ENCODE data around the gene CMTM8.

The CMTM8 gene

GRCh38 chr3:32280262-32280910, 41.9 kb downstream of the CMTM8 start:
- ATAC-seq (no peak), DNase-seq (no peak)

GRCh38 chr3:32281570-32282106, 43.2 kb downstream of the CMTM8 start:
- no peak for DNase-seq
- no peak for ATAC-seq

- DNase-seq (no peak), ATAC-seq (no peak)
Observed at GRCh38 chr3:32282578-32283154, 44.2 kb downstream of the CMTM8 start.

- ATAC-seq (no peak), DNase-seq (no peak)
Observed at GRCh38 chr3:32283304-32283703, 44.8 kb downstream of the CMTM8 start.

GRCh38 chr3:32284443-32285212, 46.1 kb downstream of the CMTM8 start:
- ATAC-seq (no peak), DNase-seq (no peak)

DNA sequence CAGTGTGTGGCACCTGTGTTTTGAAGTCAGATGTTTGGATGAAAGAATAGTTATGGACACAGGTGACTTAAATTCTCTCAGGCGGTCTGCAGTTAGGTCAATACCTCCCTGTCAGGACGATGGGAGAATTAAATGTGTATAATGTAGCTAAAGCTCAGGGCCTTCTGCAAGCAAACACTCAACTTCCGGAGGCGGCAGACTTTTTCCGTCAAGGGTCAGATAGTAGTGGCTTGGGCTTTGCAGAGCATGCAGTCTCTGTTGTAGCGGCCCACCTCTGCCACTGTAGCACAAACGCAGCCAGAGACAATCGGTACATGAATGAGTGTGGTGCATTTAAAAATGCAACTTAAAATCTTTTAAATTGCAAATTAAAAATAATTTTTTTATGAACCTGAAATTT, 47.4 kb downstream of the CMTM8 start:
- ATAC-seq (no peak), DNase-seq (peak; percentile 24)

DNA sequence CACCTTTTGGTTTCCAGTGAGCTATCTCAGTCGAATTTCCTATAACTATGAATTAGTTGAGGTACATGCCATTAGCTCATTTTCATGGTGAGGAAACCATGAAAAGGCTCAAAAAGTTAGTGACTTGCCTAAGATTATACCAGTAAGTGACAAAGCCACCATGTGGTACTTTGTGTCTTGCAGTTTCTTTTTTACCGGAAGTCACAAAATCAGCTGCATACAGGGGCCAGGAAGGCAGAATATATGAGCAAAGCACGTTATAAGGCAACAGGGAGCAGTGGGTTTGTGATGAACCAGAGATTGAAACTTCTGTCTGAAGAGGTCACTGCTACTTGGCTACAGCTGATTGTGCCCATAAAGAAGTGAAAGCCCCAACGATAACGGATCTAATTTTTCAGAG, 50.3 kb downstream of the CMTM8 start:
- DNase-seq (no peak), ATAC-seq (peak; percentile 63)

DNA sequence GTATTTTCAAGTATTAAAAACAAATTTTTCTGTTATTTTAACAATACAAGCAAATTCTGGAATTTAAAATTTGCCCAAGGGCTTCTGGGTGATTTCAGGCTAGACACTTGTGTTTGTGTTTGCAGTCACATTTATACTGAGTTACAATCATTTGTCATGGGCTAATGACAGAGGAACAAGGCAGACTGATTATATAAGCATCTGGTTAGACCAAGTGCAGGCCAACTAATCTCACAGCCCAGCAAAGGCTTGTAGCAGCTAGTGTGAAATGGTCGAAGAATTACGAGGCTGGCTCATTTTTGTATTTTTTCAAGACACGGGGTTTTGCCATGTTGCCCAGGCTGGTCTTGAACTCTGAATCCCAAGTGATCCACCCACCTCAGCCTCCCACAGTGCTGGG, 52.1 kb downstream of the CMTM8 start:
- no peak for DNase-seq
- ATAC-seq: no peak

DNA sequence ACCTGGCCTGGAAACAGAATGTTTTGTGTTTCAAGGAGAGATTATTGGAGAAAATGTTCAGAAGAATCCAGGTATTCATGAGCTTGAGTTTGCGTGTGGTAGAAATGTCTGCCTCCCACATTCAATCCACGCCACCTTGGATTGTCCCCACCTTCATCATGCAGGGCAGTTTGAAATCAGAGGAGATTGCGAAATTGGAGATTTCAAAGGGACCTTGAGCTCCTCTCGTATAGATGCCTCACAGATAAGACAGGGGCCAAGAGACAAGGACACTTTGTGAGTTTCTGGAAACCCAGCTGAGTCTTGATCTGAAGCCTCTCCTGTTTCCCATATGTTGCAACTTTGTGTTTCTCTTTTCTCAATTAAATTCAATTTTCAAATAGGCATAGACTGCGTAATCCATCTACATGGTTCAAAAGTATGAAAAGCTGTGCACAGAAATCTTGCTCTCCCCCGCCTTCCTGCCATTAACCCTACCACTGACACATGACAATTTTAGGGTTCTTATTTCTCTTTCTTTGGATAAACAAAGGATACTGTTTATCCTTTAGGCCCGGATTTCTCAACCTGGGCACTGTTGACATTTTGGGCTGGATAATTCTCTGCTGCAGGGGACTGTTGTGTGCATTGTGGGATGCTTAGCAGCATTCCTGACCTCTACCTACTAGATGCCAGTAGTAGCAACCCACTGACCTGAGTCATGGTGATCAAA, 53.8 kb downstream of the CMTM8 start:
- no peak for ATAC-seq
- no peak for DNase-seq

DNA sequence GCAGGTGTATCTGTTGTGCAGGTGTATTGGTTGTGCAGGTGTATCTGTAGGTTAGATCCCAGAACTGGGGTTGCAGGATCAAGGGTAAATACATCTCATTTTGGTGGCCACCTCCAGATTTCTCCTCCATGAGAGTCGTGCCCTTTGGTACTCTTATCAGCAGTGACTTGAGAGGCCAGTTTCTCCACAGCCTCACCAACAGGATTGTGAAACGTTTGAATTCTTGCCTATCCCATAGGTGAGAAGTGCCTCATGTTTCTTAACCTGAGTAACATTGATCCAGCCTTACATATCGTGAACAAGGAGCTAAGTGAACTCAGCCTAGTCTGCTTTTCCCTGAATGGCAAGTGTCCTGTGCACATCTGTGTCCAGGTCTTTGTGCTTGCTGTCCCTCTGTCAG, 55.4 kb downstream of the CMTM8 start:
- ATAC-seq (no peak), DNase-seq (no peak)

DNA sequence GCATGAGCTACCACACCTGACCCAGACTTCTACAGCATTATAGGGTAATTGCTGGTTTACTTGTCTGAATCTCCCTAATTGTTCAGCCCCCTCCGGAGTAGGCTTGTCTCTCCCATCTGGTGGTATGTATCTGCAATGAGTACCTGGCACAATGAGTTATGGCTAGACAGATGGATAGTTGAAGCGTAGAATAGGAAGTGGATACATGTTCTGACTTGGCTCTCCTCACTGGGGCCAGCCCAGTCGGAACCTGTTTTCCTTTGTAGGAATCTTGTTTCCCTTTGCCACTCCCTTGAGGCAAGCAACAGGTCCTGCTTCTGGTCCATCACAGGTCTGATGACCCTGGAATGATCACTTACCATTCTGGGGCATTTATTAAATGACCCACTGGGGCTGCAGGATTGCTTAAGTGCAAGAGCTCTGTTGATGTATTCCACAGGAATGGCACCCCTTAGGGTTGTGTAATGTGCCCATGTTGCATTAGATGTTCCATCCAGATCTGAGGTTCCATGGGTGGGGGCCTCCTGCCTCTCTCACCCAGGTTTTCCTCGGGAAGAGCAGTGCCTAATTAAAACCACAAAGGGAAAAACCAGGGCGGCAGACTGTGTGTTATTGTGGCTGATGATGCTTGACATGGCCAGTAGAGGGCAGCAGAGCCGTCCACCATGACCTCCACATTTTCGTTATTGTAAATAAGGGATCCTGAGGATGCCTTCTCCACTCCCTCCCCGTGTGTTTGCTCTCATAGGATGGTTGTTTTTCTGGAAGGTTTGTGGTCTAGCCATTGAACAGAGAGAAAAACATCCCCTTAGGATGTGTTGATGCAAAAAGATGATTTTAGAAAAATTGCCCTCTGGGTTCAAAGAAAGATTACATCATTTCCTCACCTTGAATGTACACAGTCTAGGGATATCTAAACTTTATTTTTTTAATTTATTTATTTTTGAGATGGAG, 58.0 kb downstream of the CMTM8 start:
- DNase-seq (peak; percentile 57), ATAC-seq (peak; percentile 69)

DNA sequence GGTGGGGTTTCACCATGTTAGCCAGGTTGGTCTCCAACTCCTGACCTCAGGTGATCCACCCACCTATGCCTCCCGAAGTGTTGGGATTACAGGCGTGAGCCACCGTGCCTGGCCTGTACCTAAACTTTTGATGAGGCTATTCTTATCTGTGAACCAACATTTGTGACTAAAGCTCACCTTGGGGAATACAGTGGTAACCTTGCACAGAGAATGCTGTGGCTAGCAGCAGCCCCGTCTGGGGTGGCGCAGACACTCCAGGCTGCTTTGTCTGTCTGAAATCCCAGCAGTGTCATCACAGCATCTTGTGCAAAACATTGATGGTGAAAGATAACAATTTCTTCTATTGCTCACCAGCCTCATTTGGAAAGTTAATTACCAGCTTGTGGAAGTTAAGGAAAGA, 58.9 kb downstream of the CMTM8 start:
- peak; percentile 20 for DNase-seq
- ATAC-seq: peak; percentile 85

DNA sequence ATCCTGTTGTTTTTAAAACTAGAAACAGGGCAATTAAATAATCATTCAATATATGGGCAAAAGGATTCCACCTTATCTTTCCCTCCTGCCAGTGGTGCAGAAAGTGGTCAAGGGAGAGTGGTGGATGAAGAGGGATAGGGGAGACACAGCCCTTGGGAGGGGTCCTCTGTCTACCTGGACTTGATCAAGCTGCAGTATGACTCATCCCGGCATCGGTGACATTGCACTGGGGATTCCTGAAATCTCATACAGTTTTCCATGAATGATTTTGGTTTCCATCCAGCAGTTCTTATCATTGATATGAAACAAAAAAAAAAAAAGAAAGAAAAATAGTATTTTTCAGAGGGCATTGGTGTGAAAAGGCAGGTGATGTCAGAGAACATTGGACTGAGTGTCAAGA, 62.9 kb downstream of the CMTM8 start:
- DNase-seq: no peak
- no peak for ATAC-seq

GRCh38 chr3:32302601-32303398, 64.3 kb downstream of the CMTM8 start:
- no peak for DNase-seq
- no peak for ATAC-seq

DNA sequence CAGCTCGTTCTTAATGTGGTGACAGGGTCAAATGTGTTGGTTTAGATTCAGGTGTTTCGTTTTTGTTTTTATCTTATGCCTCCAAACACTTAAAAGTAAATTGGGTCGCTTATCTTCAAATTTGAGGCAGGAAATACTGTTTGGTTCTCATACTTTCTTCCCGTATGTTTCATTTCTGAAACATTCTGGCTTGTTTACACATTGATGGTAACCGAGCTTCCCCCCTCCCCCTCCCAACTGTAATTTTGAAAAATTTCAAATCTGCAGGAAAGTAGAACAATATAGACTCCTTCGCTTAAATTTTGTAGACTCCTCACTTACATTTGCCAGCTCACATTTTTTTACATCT, 64.9 kb downstream of the CMTM8 start:
- DNase-seq: no peak

DNA sequence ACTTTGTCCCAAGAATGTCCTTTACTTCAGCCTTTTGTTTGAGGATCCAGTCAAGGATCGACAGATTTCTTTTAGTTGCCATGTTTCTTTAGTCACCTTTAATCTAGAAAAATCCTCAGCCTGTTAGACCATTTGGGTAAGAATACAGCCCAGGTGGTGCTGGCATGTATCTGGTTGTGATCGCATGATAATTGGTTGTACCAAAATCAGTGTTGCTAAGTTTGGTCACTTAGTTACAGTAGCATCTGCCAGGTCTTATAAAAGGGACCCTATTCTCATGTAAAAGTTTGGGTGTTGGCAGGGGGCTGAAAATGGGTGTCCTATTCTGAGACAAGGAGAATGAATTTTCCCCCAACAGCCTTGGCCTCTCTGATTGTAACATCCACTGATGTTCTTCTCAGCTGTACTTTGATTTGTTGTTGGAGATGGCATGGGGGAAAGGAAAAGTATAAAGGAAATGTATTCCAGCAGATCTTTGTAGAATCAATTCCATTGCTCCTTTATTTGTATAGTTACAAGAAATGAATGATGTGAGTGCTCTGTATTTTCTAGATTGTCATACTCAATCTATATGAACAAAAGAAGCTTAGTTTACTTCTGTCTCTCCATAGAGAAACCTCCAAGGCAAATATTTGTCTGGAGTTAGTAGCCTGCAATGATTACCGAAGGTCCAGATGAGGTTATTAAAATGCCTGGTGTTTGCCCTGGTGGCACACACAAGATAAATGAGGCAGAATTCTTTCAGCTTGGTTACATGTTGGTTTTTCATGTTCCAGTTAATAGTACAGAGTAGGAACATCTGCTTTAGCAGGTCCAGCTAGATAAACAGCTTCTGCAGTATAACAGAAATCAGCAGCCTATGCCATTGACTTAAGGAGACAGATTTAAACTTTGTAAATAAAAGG, 65.7 kb downstream of the CMTM8 start:
- ATAC-seq (no peak), DNase-seq (no peak)

More for the DNA sequence above, 64.9 kb downstream of the CMTM8 start:
- ATAC-seq: no peak

DNA sequence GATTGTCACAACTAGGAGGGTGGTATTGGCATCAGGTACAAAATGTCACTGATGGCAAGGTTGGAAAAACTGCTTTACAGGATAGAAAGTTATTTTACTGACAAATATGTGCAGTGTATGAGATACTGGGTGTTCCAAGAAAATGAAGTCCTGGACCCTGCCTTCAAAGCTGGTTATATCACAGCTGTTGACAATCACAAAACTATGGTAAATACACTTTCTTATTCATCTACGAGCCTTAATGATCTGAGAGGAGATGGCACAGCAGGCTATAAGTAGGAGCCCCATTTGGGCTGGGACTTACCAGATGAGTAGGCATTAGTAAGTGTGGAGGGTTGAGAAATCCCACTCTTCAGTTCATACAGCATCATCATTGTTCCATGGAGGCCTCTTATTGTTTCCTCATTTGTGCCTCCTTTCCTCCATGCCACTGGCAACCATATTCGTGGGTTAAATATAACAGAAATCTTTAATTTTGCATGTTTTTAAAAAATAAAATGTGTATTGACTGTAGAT, 66.9 kb downstream of the CMTM8 start:
- ATAC-seq (no peak), DNase-seq (no peak)

GRCh38 chr3:32306072-32306471, 67.6 kb downstream of the CMTM8 start:
- ATAC-seq (no peak), DNase-seq (no peak)

- no peak for DNase-seq
- ATAC-seq: no peak
Observed at GRCh38 chr3:32307591-32307990, 69.1 kb downstream of the CMTM8 start.
